HT-29 (cell line): Measurements from ENCODE around the gene PRR16. TPM values are rescaled to one million over a fixed set of nuclear protein-coding genes. Genes with fewer than 3 reads are reported as not detected.

ENCODE experiments used
- DNase-seq: peaks from one replicate; pipeline ENCODE4 v3.0.0-alpha.2; 2015; ENCODE audit warnings: low spot score
- total RNA-seq: library from RNA; depleted of rRNA; stranded (reverse); fragments of >200 nt; shearing (Covaris generic); gene quantifications from 2 replicates; pipeline ENCODE4 v1.2.3, GENCODE V29; 2014

Gene PRR16
- total RNA-seq, 1 experiment from 2014 or later = not detected

- no peak for DNase-seq
These were observed 52.7 kb downstream of the PRR16 start for GRCh38 chr5:120516805-120517204.

GRCh38 chr5:120517607-120518252, 53.6 kb downstream of the PRR16 start:
- DNase-seq = no peak

- no peak for DNase-seq
These were observed 54.5 kb downstream of the PRR16 start for GRCh38 chr5:120518581-120518980.

GRCh38 chr5:120527251-120527650, 63.2 kb downstream of the PRR16 start:
- DNase-seq = no peak

GRCh38 chr5:120528609-120529008, 64.5 kb downstream of the PRR16 start:
- DNase-seq = no peak

DNA sequence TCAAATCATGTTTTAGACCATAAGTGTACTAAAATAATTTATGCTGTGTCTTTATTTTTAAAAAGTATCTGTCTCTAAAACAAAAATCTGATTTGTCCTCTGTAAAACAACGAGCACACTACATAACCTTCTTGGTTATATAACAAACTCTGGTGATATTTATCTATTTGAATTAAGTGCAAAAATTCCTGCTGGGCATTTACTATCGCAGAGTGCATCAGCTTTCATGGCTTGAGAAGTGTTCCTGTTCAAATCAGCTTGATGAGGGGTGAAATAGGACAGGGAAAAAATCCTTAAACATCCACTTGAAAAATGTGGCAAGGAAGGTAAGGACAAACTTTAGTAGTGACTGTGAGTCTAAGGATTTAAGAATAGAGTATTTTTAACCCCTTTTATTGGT, 65.3 kb downstream of the PRR16 start:
- DNase-seq = no peak

GRCh38 chr5:120531215-120531614, 67.1 kb downstream of the PRR16 start:
- no peak for DNase-seq

- peak; percentile 12 for DNase-seq
These were observed 68.7 kb downstream of the PRR16 start for GRCh38 chr5:120532835-120533234.

DNA sequence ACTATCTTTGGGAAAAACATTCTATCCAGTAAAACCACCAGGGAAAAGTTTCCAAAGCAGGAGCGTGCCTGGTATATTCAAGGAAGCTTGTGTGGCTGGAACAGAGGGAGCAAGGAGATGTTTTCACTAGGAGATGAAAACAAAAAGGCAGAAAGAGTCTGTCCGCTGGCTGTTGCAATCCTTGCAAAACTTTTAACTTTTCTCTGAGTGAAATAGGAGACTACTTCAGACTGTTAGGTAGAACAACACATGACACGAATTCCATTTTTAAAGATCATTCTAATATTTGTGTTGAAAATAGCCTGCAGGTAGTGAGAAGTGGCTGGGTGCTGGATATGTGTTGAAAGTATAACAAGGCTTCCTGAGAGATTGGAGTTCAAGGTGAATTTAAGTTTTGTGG, 69.5 kb downstream of the PRR16 start:
- DNase-seq = no peak

GRCh38 chr5:120535900-120536299, 71.8 kb downstream of the PRR16 start:
- no peak for DNase-seq

- DNase-seq = no peak
These were observed 74.0 kb downstream of the PRR16 start for GRCh38 chr5:120538149-120538548.

- no peak for DNase-seq
These were observed 74.5 kb downstream of the PRR16 start for GRCh38 chr5:120538644-120539043.

GRCh38 chr5:120539471-120539870, 75.4 kb downstream of the PRR16 start:
- DNase-seq = no peak

- no peak for DNase-seq
These were observed 76.0 kb downstream of the PRR16 start for GRCh38 chr5:120540097-120540496.

GRCh38 chr5:120544043-120544442, 79.9 kb downstream of the PRR16 start:
- DNase-seq = no peak

- DNase-seq = no peak
These were observed 80.9 kb downstream of the PRR16 start for GRCh38 chr5:120545007-120545406.

DNA sequence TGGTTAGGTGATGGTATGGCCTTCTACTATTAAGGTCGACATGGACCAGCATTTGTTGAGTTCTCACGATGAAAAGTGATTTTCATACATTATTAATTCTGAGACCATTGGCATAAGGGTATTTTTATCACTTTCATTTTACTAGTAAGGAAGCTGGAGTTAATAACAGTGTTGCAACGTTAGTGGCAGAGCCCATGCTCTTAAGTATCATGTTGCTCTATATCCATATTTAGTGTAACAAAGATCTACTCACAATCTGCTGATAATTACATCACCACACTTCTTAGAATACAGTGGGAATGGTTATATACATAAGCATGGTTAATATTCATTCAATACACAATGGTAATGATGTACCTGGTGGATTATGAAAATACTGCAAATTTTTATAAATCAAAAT, 81.9 kb downstream of the PRR16 start:
- no peak for DNase-seq

GRCh38 chr5:120546922-120547321, 82.8 kb downstream of the PRR16 start:
- no peak for DNase-seq

GRCh38 chr5:120550358-120550757, 86.3 kb downstream of the PRR16 start:
- no peak for DNase-seq

DNA sequence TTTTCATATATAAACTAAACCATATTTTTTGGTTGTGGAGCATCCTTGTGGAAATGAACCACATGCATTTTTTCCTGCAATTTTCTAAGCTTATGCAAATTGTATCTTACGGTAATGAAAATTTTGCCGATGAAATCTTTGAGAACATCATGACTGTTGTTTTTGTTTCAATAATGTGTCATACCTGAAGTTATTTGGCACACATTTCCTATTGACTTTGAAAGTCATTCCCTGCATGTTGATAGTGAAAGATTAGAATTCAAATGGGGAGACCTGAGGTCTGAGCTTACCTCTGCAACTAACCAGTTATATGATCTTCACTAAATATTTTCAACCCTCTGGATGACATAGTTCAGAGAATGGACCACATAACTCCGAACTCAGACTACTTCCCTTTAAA, 88.5 kb downstream of the PRR16 start:
- DNase-seq = no peak

DNA sequence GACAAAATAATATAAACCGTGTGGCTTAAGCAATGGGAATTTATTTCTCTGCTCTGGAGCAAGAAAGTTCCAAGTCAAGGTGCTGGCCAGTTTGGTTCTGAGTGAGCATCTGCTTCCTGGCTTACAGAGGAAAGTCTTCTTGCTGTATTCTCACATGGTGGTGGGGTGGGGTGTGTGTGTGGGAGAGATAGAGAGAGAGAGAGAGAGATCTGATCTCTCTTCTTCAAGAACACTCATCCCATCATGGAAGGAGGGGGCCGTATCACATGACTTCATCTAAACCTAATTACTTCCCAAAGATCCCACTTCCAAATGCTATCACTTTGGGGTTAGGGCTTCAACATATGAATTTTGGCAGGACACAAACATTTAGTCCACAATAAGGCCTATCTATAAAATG, 91.2 kb downstream of the PRR16 start:
- DNase-seq = no peak

DNA sequence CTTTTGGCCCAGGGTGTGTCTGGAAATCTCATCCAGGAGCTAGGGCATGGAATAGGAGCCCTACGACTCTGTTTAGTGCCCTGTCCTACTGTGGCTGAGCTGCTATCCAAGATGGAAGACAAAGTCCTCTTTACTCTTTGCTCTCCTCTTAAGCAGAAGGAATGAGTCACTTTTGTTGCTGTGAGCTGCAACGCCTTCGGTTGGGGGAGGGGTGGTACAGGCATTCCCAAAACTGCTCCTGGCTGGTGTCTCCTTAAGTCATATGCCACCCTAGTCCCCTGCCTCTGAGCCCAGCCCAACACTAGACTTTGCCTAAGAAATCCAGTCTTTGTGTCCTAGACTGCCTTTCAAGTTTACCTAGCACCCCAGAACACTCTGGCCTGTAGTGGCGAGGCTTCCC, 99.9 kb downstream of the PRR16 start:
- no peak for DNase-seq

- no peak for DNase-seq
These were observed 103.0 kb downstream of the PRR16 start for GRCh38 chr5:120567066-120567465.

GRCh38 chr5:120567921-120568320, 103.8 kb downstream of the PRR16 start:
- no peak for DNase-seq
